ENCODE data around the gene LRRD1. TPM values are rescaled to one million over a fixed set of nuclear protein-coding genes. Genes with fewer than 3 reads are reported as not detected.

Gene LRRD1
- total RNA-seq, 1 donor from 2014 or later: 0.58 TPM

DNA sequence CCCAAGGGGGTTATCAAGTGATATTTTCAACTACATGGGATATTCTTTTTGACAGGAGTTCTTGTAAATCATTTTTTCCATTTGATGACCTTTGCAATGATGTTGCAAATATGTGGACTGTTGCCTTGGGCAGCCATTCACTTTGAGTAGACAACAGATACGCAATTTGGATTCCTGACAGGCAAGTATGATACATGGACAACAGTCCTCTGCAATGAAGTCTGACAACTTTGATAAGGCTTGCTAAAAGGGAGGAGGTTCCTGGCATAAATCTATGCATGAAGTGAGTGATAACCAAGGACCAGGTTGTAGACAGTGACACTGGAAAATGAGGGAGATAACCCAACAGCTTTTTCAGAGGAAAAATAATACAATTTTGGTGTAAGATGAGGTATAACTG lies 17.7 kb downstream of the LRRD1 start:
- DNase-seq (ENCODE audit: low read depth, low spot score): no peak
- Mint-ChIP-seq H3K9me3 (no peaks in the 10 kb centered on the region), H3K27me3 (ENCODE audit: low read depth) (peaks cover 4% of the 10 kb centered on the region), H3K27ac (ENCODE audit: unreplicated experiment) (no peak overlapping the region), H3K36me3 (ENCODE audit: low read depth) (no peaks in the 10 kb centered on the region), H3K4me1 (no peaks in the 10 kb centered on the region), H3K4me3 (no peak overlapping the region)
- TF ChIP-seq, protein P1, sequence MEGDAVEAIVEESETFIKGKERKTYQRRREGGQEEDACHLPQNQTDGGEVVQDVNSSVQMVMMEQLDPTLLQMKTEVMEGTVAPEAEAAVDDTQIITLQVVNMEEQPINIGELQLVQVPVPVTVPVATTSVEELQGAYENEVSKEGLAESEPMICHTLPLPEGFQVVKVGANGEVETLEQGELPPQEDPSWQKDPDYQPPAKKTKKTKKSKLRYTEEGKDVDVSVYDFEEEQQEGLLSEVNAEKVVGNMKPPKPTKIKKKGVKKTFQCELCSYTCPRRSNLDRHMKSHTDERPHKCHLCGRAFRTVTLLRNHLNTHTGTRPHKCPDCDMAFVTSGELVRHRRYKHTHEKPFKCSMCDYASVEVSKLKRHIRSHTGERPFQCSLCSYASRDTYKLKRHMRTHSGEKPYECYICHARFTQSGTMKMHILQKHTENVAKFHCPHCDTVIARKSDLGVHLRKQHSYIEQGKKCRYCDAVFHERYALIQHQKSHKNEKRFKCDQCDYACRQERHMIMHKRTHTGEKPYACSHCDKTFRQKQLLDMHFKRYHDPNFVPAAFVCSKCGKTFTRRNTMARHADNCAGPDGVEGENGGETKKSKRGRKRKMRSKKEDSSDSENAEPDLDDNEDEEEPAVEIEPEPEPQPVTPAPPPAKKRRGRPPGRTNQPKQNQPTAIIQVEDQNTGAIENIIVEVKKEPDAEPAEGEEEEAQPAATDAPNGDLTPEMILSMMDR (conservative IDR thresholded peaks at IDR 0.05): no peak

DNA sequence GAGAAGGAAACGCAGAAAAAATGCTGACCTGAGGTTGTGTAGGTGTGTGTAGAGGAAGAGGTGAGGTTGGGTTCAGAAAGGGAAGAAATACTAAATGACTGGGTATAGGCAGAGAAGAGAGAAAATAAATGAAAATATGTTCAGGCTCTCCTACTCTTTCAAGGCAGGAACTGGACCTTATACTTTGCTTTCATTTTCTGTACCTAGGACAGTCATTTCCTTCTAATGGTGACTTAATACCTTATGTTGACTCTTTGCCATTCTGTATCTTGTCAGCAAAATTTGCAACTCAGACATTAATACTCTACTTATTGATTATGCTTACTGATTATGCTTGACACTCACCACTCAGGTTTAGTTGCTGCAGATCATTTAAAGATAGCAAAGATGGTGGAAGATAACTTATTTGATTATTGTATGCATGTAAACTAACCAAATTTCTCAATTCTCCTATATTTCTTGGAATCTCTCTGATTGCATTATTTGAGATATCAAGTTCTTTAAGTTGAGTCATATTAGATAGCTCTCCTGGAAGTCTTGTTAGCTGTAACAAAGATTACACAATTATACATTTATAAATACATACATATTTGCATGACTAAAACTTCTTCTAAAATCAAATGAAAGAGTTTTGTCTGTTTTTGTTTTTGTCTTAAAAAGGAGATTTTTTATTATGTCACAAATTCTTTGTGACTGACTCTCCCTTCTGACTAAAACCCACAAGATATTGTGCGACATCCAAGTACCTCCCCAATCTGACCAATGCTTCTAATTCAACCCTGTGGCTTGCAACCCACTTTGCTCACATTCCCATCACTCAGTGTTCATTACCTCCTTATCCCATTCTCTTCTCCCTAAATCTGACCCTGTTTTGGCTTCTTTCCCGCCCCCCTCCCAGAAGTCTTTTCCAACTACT lies 20.0 kb downstream of the LRRD1 start:
- H3K36me3 Mint-ChIP-seq (ENCODE audit: low read depth): no peaks in the 10 kb centered on the region
- H3K27ac Mint-ChIP-seq (ENCODE audit: unreplicated experiment): no peak overlapping the region
- no peak overlapping the region for H3K4me3 Mint-ChIP-seq
- H3K9me3 Mint-ChIP-seq: no peaks in the 10 kb centered on the region
- H3K4me1 Mint-ChIP-seq: no peaks in the 10 kb centered on the region
- TF ChIP-seq, protein P1 (conservative IDR thresholded peaks at IDR 0.05): no peak
- no peak for DNase-seq (ENCODE audit: low read depth, low spot score)
- H3K27me3 Mint-ChIP-seq (ENCODE audit: low read depth): peaks cover 4% of the 10 kb centered on the region

DNA sequence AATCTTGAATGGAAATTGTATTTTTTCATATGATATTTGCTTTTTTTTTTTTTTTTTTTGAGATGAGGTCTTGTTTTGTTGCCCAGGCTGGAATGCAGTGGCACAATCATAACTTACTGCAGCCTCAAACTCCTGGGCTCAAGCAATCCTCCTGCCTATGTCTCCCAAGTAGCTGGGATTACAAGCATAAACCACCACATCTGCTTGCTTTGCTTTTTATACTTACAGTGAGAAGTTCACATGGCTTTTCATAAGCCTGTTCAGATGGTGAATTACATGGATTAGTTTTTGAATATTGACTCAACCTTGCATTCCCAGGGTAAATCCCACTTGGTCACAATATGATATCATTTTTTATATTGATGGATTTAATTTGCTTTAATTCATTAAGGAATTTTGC lies 22.0 kb downstream of the LRRD1 start:
- Mint-ChIP-seq H3K4me1 (no peaks in the 10 kb centered on the region), H3K4me3 (no peak overlapping the region), H3K27me3 (ENCODE audit: low read depth) (peaks cover 4% of the 10 kb centered on the region), H3K27ac (ENCODE audit: unreplicated experiment) (no peak overlapping the region), H3K36me3 (ENCODE audit: low read depth) (no peaks in the 10 kb centered on the region), H3K9me3 (no peaks in the 10 kb centered on the region)
- TF ChIP-seq, protein P1 (conservative IDR thresholded peaks at IDR 0.05): no peak
- no peak for DNase-seq (ENCODE audit: low read depth, low spot score)

DNA sequence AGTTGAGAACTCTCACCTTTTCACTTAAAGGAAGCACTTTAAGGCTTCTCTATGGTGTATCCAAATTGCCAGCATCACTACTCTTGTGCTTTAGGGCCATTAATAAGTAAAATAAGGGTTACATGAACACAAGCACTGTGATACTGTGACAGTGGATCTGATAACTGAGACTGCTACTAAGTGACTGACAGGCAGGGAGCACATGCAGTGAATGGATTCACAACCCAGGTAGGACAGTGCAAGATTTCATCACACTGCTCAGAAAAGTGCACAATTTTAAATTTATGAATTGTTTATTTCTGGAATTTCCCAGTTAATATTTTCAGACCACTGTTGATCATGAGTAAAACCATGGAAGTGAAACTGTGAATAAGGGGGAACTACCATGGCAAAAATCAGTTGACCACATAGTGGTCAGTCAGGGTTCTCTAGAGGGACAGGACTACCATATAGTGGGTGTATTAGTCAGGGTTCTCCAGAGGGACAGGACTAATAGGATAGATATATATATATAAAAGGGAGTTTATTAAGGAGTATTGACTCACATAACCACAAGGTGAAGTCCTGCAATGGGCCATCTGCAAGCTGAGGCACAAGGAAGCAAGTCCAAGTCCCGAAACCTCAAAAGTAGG lies 23.7 kb downstream of the LRRD1 start:
- DNase-seq (ENCODE audit: low read depth, low spot score): no peak

DNA sequence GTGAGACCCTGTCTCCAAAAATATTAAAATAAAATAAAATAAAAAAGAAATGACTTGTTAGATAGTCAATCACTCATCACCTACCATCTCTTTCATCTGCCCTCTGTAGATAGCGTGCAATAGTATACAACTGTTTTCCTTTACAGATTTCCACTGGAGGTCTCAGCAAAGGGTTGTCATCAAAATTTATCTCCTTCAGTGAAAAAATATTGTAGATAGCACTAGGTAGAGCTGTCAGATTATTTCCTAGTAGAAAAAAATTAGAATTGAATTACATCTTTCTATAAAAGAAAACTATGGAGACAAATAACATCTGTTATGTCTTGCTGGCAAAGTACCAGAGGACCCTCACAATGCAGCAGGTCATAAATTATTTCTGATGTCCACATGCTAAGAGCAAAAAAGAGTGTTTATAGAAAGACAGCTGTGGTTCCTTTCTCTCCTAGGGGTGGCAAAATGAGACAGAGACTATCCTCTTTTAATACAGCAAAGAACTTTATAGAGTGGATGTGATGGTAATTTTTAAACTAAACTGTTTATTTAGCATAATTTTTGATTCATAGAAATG lies 28.4 kb downstream of the LRRD1 start:
- TF ChIP-seq, protein P1 (conservative IDR thresholded peaks at IDR 0.05): no peak
- no peak overlapping the region for H3K27ac Mint-ChIP-seq (ENCODE audit: unreplicated experiment)

More for the DNA sequence above, 23.7 kb downstream of the LRRD1 start:
- Mint-ChIP-seq H3K4me3 (no peak overlapping the region), H3K36me3 (ENCODE audit: low read depth) (no peaks in the 10 kb centered on the region), H3K27ac (ENCODE audit: unreplicated experiment) (no peak overlapping the region), H3K4me1 (no peaks in the 10 kb centered on the region), H3K9me3 (no peaks in the 10 kb centered on the region), H3K27me3 (ENCODE audit: low read depth) (no peaks in the 10 kb centered on the region)
- TF ChIP-seq, protein P1 (conservative IDR thresholded peaks at IDR 0.05): no peak

More for the DNA sequence above, 28.4 kb downstream of the LRRD1 start:
- Mint-ChIP-seq H3K36me3 (ENCODE audit: low read depth) (no peaks in the 10 kb centered on the region), H3K4me1 (no peaks in the 10 kb centered on the region), H3K4me3 (no peak overlapping the region), H3K9me3 (no peaks in the 10 kb centered on the region), H3K27me3 (ENCODE audit: low read depth) (no peaks in the 10 kb centered on the region)
- DNase-seq (ENCODE audit: low read depth, low spot score): no peak
